Esophagus muscularis mucosa (tissue), 4 donors: ENCODE results near the gene DNAJC21. TPM values are rescaled to one million over a fixed set of nuclear protein-coding genes. Genes with fewer than 3 reads are reported as not detected.

Experiments
- DNase-seq: peaks from one replicate; pipeline ENCODE4 v3.0.0-alpha.2; 2017; ENCODE audit errors: extremely low spot score
- H3K27ac ChIP-seq, 4 donors: fragments of 200-600 bp; sonication (generic); replicated peaks in 1 of 4; 1 replicate in 3 of 4; 2 replicates in 1 of 4; pipeline ENCODE4 v1.5.1; 2016 to 2019; ENCODE audit warnings: mild to moderate bottlenecking in 1 of 4
- H3K27me3 ChIP-seq, 4 donors: fragments of 200-600 bp; sonication (generic); one replicate each; pipeline versions ENCODE4 v1.5.1 to v1.6.0; 2016 to 2019
- H3K36me3 ChIP-seq, 4 donors: fragments of 200-600 bp; sonication (generic); one replicate each; pipeline ENCODE4 v1.5.1; 2016 to 2019
- H3K4me1 ChIP-seq, 4 donors: fragments of 200-600 bp; sonication (generic); one replicate each; pipeline ENCODE4 v1.5.1; 2016 to 2019
- H3K4me3 ChIP-seq, 4 donors: fragments of 200-600 bp; sonication (generic); 1 replicate in 2 of 4; 2 replicates in 2 of 4; pipeline ENCODE4 v1.5.1; 2016 to 2019; ENCODE audit warnings: mild to moderate bottlenecking in 4 of 4, moderate library complexity in 1 of 4
- H3K9me3 ChIP-seq, 4 donors: fragments of 200-600 bp; sonication (generic); 1 replicate in 3 of 4; 2 replicates in 1 of 4; pipeline ENCODE4 v1.5.1; 2016 to 2019
- CTCF ChIP-seq, 3 experiments: fragments of 200-600 bp in 2 of 3; fragments of 450-650 bp in 1 of 3; sonication (generic) in 2 of 3; IDR thresholded peaks; one replicate each; pipeline ENCODE4 v1.5.1; 2017 to 2019; ENCODE audit warnings: antibody characterized with exemption in 3 of 3, mild to moderate bottlenecking in 2 of 3, moderate library complexity in 1 of 3
- EP300 ChIP-seq: sonication (generic); formaldehyde crosslinking; IDR thresholded peaks from one replicate; pipeline ENCODE4 v1.6.1; 2017; ENCODE audit warnings: antibody characterized with exemption
- POLR2A ChIP-seq: fragments of 450-650 bp; IDR thresholded peaks from one replicate; pipeline ENCODE4 v1.6.1; 2017; ENCODE audit warnings: antibody characterized with exemption, moderate library complexity, mild to moderate bottlenecking, low read depth
- POLR2AphosphoS5 ChIP-seq, 2 donors: sonication (generic); formaldehyde crosslinking; IDR thresholded peaks; one replicate each; pipeline ENCODE4 v1.6.1; 2017; ENCODE audit warnings: antibody characterized with exemption in 2 of 2
- WGBS: methylation state at CpG from one replicate; pipeline ENCODE4 v1.1.5; 2018; 5-methylcytosine and 5-hydroxymethylcytosine counted together
- intact Hi-C: fragments of 100-400 bp; cut with DNase I; formaldehyde crosslinking; loops from one replicate; pipeline ENCODE4 v1.15.1; 2023
- total RNA-seq, 4 donors: library from RNA; depleted of rRNA; stranded (reverse); fragments of >200 nt; gene quantifications; one replicate each; pipeline versions ENCODE4 v1.1.0 to v1.2.1, GENCODE V29; 2016

DNAJC21 gene
- total RNA-seq, 4 donors from 2014 or later: 54.5 to 85.6 (median 61.5) TPM

- no peak overlapping the region for H3K27ac ChIP-seq
- no peak for DNase-seq
- no peak overlapping the region for H3K4me3 ChIP-seq
- H3K27me3 ChIP-seq: peaks cover 0 to 16% (median 0%) of the 10 kb centered on the region in 4 donors
- H3K36me3 ChIP-seq: no peaks in the 10 kb centered on the region
- TF ChIP-seq POLR2AphosphoS5 (IDR thresholded peaks at IDR 0.05): no peak
- TF ChIP-seq CTCF (IDR thresholded peaks at IDR 0.05): no peak
- no peak for TF ChIP-seq EP300
- TF ChIP-seq POLR2A: no peak
- WGBS: 72% methylated on average over 5 of the region's 5 CpGs
- intact Hi-C loops: no loop called here
- H3K9me3 ChIP-seq: no peaks in the 10 kb centered on the region
- H3K4me1 ChIP-seq: no peaks in the 10 kb centered on the region
These were observed 74.8 kb downstream of the DNAJC21 start for GRCh38 chr5:35004200-35004599.

GRCh38 chr5:35004771-35005170 lies 75.4 kb downstream of the DNAJC21 start:
- DNase-seq: no peak
- H3K27me3 ChIP-seq: peaks cover 0 to 16% (median 0%) of the 10 kb centered on the region in 4 donors
- TF ChIP-seq POLR2A (no peak), CTCF (IDR thresholded peaks at IDR 0.05) (no peak), POLR2AphosphoS5 (IDR thresholded peaks at IDR 0.05) (no peak), EP300 (no peak)
- H3K9me3 ChIP-seq: no peaks in the 10 kb centered on the region
- no peaks in the 10 kb centered on the region for H3K36me3 ChIP-seq
- intact Hi-C loops: no loop called here
- no peaks in the 10 kb centered on the region for H3K4me1 ChIP-seq
- H3K4me3 ChIP-seq: no peak overlapping the region
- no peak overlapping the region for H3K27ac ChIP-seq
- 87% methylated on average over 1 of the region's 1 CpG for WGBS

Other genes with a start within 250 kb of the DNAJC21 start
- gene TTC23L, start 90.4 kb upstream of the DNAJC21 start, total RNA-seq: not detected
- gene RAD1, start 14.1 kb upstream of the DNAJC21 start, total RNA-seq: 10 to 100 TPM; 22.5 to 62.1 (median 39.6) TPM
- 10 to 100 TPM; 18.4 to 31.8 (median 19.8) TPM for gene BRIX1, start 13.8 kb upstream of the DNAJC21 start, total RNA-seq
- gene AGXT2, start 118.4 kb downstream of the DNAJC21 start, total RNA-seq: not detected